DMS 273 (cell line): ENCODE results near the gene ARMC10.
"Not testable (repeated sequence)": the region's sequence is repeated elsewhere in the genome, so short reads cannot be mapped to it uniquely, and the experiment has no call there.

Experiments used
- DNase-seq: peaks from one replicate; lab custom pipeline; 2025; ENCODE audit not compliant: unreplicated experiment; lab: John Stamatoyannopoulos, UW

ARMC10 gene

GRCh38 chr7:103121641-103122040 is 46.7 kb downstream of the ARMC10 start:
- DNase-seq: no peak

GRCh38 chr7:103123529-103123928 is 48.6 kb downstream of the ARMC10 start:
- DNase-seq: no peak

DNA sequence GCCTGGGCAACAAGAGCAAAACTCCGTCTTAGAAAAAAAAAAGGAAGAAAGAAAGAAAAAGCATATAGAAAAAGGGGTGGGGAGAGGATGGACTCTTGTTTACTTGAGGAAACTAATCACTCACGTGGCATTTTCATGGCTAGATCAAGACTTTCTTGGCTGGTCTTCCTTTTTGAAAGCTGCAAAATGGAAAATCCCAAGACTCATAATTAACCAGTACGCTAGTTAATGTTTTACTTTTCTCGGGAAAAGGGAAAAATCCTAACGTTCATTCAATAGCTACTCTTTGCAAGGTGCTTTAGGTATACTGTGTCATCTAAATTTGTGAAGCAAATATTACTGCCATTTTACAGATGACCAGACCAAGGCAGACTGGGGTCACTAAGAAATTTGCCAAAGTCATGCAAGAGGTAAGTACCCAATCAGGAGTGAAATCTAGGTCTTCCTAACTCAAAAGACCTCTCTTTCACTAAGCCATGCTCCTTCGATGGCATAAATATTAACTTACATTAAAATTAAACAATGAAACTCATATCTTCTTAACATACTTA is 49.6 kb downstream of the ARMC10 start:
- no peak for DNase-seq

DNA sequence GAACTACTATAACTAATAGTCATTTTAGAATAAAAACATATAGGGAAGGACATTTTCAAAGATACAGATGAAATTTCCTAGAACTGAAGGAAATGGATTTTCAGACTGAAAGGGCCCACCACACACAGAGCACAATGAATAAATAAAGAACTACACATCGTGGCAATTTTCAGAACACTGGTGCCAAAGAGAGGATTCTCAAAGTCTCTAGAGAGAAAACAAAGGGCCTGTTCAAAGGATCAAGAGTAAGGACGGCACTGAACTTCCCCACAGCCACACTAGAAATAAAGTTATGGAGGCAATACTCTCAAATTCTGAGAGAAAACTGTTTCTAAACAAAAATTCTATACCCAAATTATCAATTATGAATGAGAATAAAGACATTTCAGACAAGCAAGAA is 52.1 kb downstream of the ARMC10 start:
- no peak for DNase-seq

- DNase-seq: no peak
Measured at GRCh38 chr7:103129702-103130549, 55.0 kb downstream of the ARMC10 start.

GRCh38 chr7:103130901-103131624 is 56.1 kb downstream of the ARMC10 start:
- DNase-seq: no peak

- no peak for DNase-seq
Measured at GRCh38 chr7:103132995-103133688, 58.2 kb downstream of the ARMC10 start.

- DNase-seq: no peak
Measured at GRCh38 chr7:103134836-103135554, 60.1 kb downstream of the ARMC10 start.

GRCh38 chr7:103140061-103140460 is 65.1 kb downstream of the ARMC10 start:
- no peak for DNase-seq

DNA sequence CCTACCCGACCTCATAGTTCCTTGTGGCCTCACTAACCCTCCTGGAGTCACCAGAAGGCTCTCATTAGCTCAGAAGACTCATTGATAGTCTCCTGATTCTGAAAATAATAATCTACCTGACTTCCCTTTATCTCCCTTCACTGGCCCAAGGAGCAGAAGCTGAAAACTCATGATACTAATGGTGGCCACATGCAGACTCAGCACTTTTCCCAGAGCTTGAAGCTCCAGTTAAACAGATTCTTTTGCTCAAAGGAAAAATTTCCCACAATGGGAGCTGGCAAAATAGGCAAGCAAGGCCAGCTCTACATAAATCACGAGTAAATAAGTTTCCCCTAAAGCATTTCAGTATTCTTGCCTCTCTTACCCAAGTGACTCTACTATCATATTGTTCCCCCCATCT is 65.7 kb downstream of the ARMC10 start:
- no peak for DNase-seq

DNA sequence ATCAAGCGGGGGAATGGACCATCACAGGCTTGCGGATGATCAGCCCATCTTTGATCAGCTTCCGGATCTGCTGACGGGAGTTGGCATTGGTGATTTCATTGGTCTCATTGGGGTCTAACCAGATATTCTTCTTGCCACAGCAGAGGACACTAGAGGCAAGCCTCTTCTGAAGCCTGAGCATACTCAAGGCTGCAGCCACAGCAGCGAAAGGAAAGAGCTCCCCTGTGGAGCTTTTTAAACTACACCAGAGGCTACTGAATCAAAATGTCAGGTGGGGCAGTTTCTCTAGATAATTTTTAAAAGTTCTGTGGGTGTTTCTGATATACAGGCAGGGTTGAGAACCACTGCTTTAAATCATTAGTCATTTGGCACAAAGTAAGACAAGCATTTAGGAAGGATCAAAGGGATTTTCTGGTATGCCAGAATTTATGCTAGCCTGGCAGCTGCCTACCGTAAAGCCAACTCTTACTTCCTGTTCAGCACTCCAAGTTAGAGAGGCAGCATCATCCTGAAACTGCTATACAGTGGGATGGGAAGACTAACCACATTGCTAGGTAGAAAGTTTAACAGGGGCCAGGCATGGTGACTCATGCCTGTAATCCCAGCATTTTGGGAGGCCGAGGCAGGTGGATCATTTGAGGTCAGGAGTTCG is 66.9 kb downstream of the ARMC10 start:
- no peak for DNase-seq

GRCh38 chr7:103142494-103142893 is 67.6 kb downstream of the ARMC10 start:
- DNase-seq: no peak

GRCh38 chr7:103143868-103144267 is 68.9 kb downstream of the ARMC10 start:
- DNase-seq: no peak

- DNase-seq: not testable (repeated sequence)
Measured at GRCh38 chr7:103144754-103145153, 69.8 kb downstream of the ARMC10 start.

GRCh38 chr7:103148131-103148993 is 73.4 kb downstream of the ARMC10 start:
- DNase-seq: peak; percentile 49
